K562 (cell line): ENCODE data around the gene ASIC1. TPM values are rescaled to one million over a fixed set of nuclear protein-coding genes. Genes with fewer than 3 reads are reported as not detected.

ENCODE experiments used
- ATAC-seq: fragments of 200-7000 bp; cut with Tn5 transposase; 3 replicates; pipeline ENCODE4 v1.9.1; 2020; ENCODE audit warnings: moderate library complexity
- BruUV-seq: library from RNA; stranded (reverse); fragments of 400-500 nt; replicated peaks from 2 replicates; lab custom pipeline; 2021; lab: Mats Ljungman, UMichigan
- CTCF ChIA-PET: fragments of 300-600 bp; formaldehyde crosslinking; extraction: SDS; loops from one replicate; lab custom pipeline; 2021; ENCODE audit warnings: low intra/inter-chr PET ratio; lab: Yijun Ruan, JAX
- POLR2A ChIA-PET: fragments of 300-600, 350-650 bp; sonication (Branson Sonifier 250); formaldehyde crosslinking; extraction: SDS; loops from one replicate; lab custom pipeline; 2021; ENCODE audit warnings: antibody characterized with exemption, inconsistent platforms; lab: Yijun Ruan, JAX
- DNase-seq, 4 experiments: peaks; one replicate each; pipeline versions ENCODE4 v3.0.0 to v3.0.0-alpha.2; 2011 to 2018; ENCODE audit warnings: low spot score in 3 of 4, mixed read lengths in 3 of 4; ENCODE audit errors: extremely low read depth in 1 of 4
- FAIRE-seq: peaks from 2 replicates; lab custom pipeline; 2011; peaks lifted over from hg19 to GRCh38; lab: Jason Lieb, UNC
- H2AFZ ChIP-seq: 2 replicates; pipeline ENCODE4 v1.6.0; 2011; ENCODE audit warnings: low read depth, low read length, control low read depth, inconsistent platforms
- H3K27ac ChIP-seq: fragments of 200-600 bp; 3 replicates; pipeline ENCODE4 v1.8.0; 2011; ENCODE audit warnings: low read depth, mild to moderate bottlenecking, control low read depth, inconsistent platforms, low read length, moderate library complexity, mixed read lengths; ENCODE audit errors: extremely low read depth
- H3K27me3 ChIP-seq, 2 experiments: fragments of 300-600 bp in 1 of 2; 2 replicates in 1 of 2; 3 replicates in 1 of 2; pipeline versions ENCODE4 v1.6.0 to v1.8.0; 2011; ENCODE audit warnings: inconsistent platforms in 2 of 2, low read length in 2 of 2, mild to moderate bottlenecking in 1 of 2, mixed read lengths in 1 of 2, moderate library complexity in 1 of 2; ENCODE audit not compliant: control insufficient read depth in 2 of 2, insufficient read depth in 2 of 2
- H3K36me3 ChIP-seq: fragments of 300-600 bp; 3 replicates; pipeline ENCODE4 v1.8.0; 2011; ENCODE audit warnings: mild to moderate bottlenecking, low read length, inconsistent platforms; ENCODE audit not compliant: control insufficient read depth, insufficient read depth
- H3K4me1 ChIP-seq, 2 experiments: fragments of 200-600 bp in 1 of 2; replicated peaks in 1 of 2; 2 replicates in 1 of 2; 3 replicates in 1 of 2; pipeline versions ENCODE4 v1.5.1 to v1.8.0; 2011; ENCODE audit warnings: inconsistent platforms in 2 of 2, low read length in 2 of 2, mild to moderate bottlenecking in 1 of 2, mixed read lengths in 1 of 2, moderate library complexity in 1 of 2; ENCODE audit not compliant: control insufficient read depth in 2 of 2, insufficient read depth in 2 of 2
- H3K4me2 ChIP-seq: 2 replicates; pipeline ENCODE4 v1.6.1; 2011; ENCODE audit warnings: low read length, control low read depth, inconsistent platforms, mixed read lengths; ENCODE audit not compliant: insufficient read depth
- H3K4me3 ChIP-seq: fragments of 200-600 bp; sonication (generic), shearing (Covaris generic); 2 replicates; pipeline ENCODE4 v1.5.1; 2016; ENCODE audit warnings: control low read depth, inconsistent platforms
- H3K79me2 ChIP-seq: fragments of 200-600 bp; 3 replicates; pipeline ENCODE4 v1.8.0; 2011; ENCODE audit warnings: low read length, inconsistent platforms; ENCODE audit not compliant: control insufficient read depth, insufficient read depth
- H3K9ac ChIP-seq, 2 experiments: 2 replicates each; pipeline versions ENCODE4 v1.6.0 to v1.6.1; 2011; ENCODE audit warnings: low read depth in 2 of 2, low read length in 2 of 2, control low read depth in 1 of 2, inconsistent platforms in 1 of 2, mild to moderate bottlenecking in 1 of 2, mixed read lengths in 1 of 2; ENCODE audit not compliant: insufficient read depth in 1 of 2
- H3K9me1 ChIP-seq: one replicate; pipeline ENCODE4 v1.6.0; 2011; ENCODE audit warnings: inconsistent platforms, mild to moderate bottlenecking, low read length, moderate library complexity; ENCODE audit not compliant: control insufficient read depth, insufficient read depth
- H3K9me3 ChIP-seq: replicated peaks from 2 replicates; pipeline ENCODE4 v1.5.1; 2011; ENCODE audit warnings: low read depth, low read length, inconsistent platforms; ENCODE audit not compliant: control insufficient read depth, insufficient read depth
- H4K20me1 ChIP-seq: replicated peaks from 2 replicates; pipeline ENCODE4 v1.6.1; 2011; ENCODE audit warnings: low read length, inconsistent platforms, mixed read lengths; ENCODE audit not compliant: control insufficient read depth, insufficient read depth
- CTCF ChIP-seq, 3 experiments: IDR thresholded peaks in 2 of 3; conservative IDR thresholded peaks in 1 of 3; 2 replicates each; pipeline ENCODE4 v1.5.1; 2011 to 2012; ENCODE audit warnings: low read length in 3 of 3, mild to moderate bottlenecking in 3 of 3, control low read depth in 2 of 3, improper control_type of control experiment in 1 of 3, inconsistent platforms in 1 of 3, low read depth in 1 of 3, mixed read lengths in 1 of 3, moderate library complexity in 1 of 3; ENCODE audit not compliant: insufficient read depth in 2 of 3
- ELF2 ChIP-seq: fragments of 250-450 bp; sonication (Bioruptor Pico); IDR thresholded peaks from 2 replicates; pipeline ENCODE4 v1.5.0; 2021; ENCODE audit warnings: mild to moderate bottlenecking
- IRF9 ChIP-seq: fragments of 450-650 bp; IDR thresholded peaks from 2 replicates; pipeline ENCODE4 v1.6.1; 2016; ENCODE audit warnings: missing biosample characterization, missing genetic modification characterization
- MITF ChIP-seq: IDR thresholded peaks from 2 replicates; pipeline ENCODE4 v1.6.1; 2014; ENCODE audit warnings: antibody characterized with exemption
- NFXL1 ChIP-seq: fragments of 450-650 bp; formaldehyde crosslinking; IDR thresholded peaks from 2 replicates; pipeline ENCODE4 v1.4.0; 2021; ENCODE audit warnings: mild to moderate bottlenecking
- RAD21 ChIP-seq, 2 experiments: fragments of 250-450 bp in 1 of 2; fragments of 450-650 bp in 1 of 2; sonication (Bioruptor Pico) in 1 of 2; formaldehyde crosslinking in 1 of 2; IDR thresholded peaks in 1 of 2; conservative IDR thresholded peaks in 1 of 2; 2 replicates each; pipeline versions ENCODE4 v1.4.0 to v1.8.0; 2020 to 2022; ENCODE audit warnings: mild to moderate bottlenecking in 2 of 2, moderate library complexity in 1 of 2
- REST ChIP-seq, 2 experiments: fragments of 450-650 bp; formaldehyde crosslinking in 1 of 2; IDR thresholded peaks; 2 replicates each; pipeline versions ENCODE4 v1.4.0 to v1.6.1; 2014 to 2020; ENCODE audit warnings: mild to moderate bottlenecking in 2 of 2, borderline replicate concordance in 1 of 2, low read depth in 1 of 2
- WGBS: fragments of 100-300 bp; shearing (Covaris generic); methylation state at CpG from one replicate; pipeline ENCODE4 v1.1.6; 2016; ENCODE audit warnings: low coverage, mixed read lengths; ENCODE audit not compliant: insufficient coverage; ENCODE audit errors: missing lambda C conversion rate; 5-methylcytosine and 5-hydroxymethylcytosine counted together
- in situ Hi-C: fragments of 300-500 bp; cut with MboI; formaldehyde crosslinking; loops from 4 replicates; pipeline ENCODE4 v1.15.0; 2018; ENCODE audit warnings: inconsistent platforms, mixed read lengths
- intact Hi-C: fragments of 100-400 bp; cut with micrococcal nuclease; formaldehyde crosslinking; loops from 2 replicates; pipeline ENCODE4 v1.14.2; 2022
- polyA plus RNA-seq, 8 experiments: library from polyadenylated mRNA; depleted of rRNA in 4 of 8; stranded (reverse) in 5 of 8; unstranded in 3 of 8; fragments of >200 nt; fragmentation: Nextera tagmentation in 2 of 8; fragmentation: Illumina TruSeq in 1 of 8; extraction: Ambion mirVana in 2 of 8; extraction: Trizol in 1 of 8; gene quantifications; 2 replicates each; pipeline versions ENCODE4 v1.2.1 to v1.2.3, GENCODE V29; 2011 to 2014; ENCODE audit warnings: inconsistent platforms in 1 of 8, missing spikeins in 1 of 8
- total RNA-seq, 7 experiments: library from RNA; depleted of rRNA in 6 of 7; stranded (reverse); fragments of >200 nt in 6 of 7; fragmentation: Illumina TruSeq in 2 of 7; extraction: Trizol in 2 of 7; gene quantifications; 2 replicates each; pipeline versions ENCODE4 v1.2.1 to v1.2.3, GENCODE V29; 2011 to 2021; ENCODE audit warnings: low replicate concordance in 1 of 7

The ASIC1 gene
- total and polyA plus RNA-seq, 9 of the 15 experiments (the other 6 are each of a cell fraction or from before 2014, with no cell fraction given): 0.01 to 1.7 (median 0.45) TPM

GRCh38 chr12:50132505-50133135 lies 75.2 kb downstream of the ASIC1 start:
- intact Hi-C loops: loop anchor here (2.0 kb wide), 1 partner anchor 42 kb away; no protein-coding TSS in a partner anchor
- peaks cover 73% of the 10 kb centered on the region for H3K36me3 ChIP-seq
- peak in 1 of 4 experiments; percentile 23 for DNase-seq
- peak in 1 of 2 experiments; percentile 50; a peak in 2 of 4 replicates for TF ChIP-seq RAD21 (CRISPR knock-in tag; conservative IDR thresholded peaks at IDR 0.05 in 1 of 2, IDR thresholded peaks at IDR 0.05 in 1 of 2)
- no peak for TF ChIP-seq MITF
- TF ChIP-seq IRF9: no peak
- no peak for TF ChIP-seq ELF2
- TF ChIP-seq CTCF (IDR thresholded peaks at IDR 0.05 in 2 of 3, conservative IDR thresholded peaks at IDR 0.05 in 1 of 3; ENCODE audit: insufficient read depth in 2 of 3, low read depth in 1 of 3, low read length in 3 of 3): peak; percentile 27 to 45 (median 33); a peak in 3 of 6 replicates
- no peak for TF ChIP-seq NFXL1 (CRISPR knock-in tag)
- peak; percentile 23; the same call in 1 of the 2 replicates for TF ChIP-seq REST (IDR thresholded peaks at IDR 0.05; ENCODE audit: borderline replicate concordance)
- TF ChIP-seq REST (CRISPR knock-in tag; IDR thresholded peaks at IDR 0.05; ENCODE audit: low read depth): no peak

More at GRCh38 chr12:50132505-50133135, 75.2 kb downstream of the ASIC1 start:
- 79% methylated on average over 2 of the region's 2 CpGs for WGBS
- Histone ChIP-seq H2AFZ (no peak overlapping the region), H3K9me3 (no peaks in the 10 kb centered on the region), H3K4me3 (no peak overlapping the region), H3K9me1 (no peaks in the 10 kb centered on the region), H4K20me1 (no peaks in the 10 kb centered on the region), H3K4me1 (no peaks in the 10 kb centered on the region), H3K4me2 (no peak overlapping the region), H3K27ac (no peak overlapping the region), H3K9ac (no peak overlapping the region), H3K27me3 (no peaks in the 10 kb centered on the region), H3K79me2 (no peaks in the 10 kb centered on the region)
- in situ Hi-C loops: no loop called here
- BruUV-seq: no TSS peak
- CTCF ChIA-PET: interaction anchor here (0.5 to 1.8 kb wide), 7 partner anchors 20 to 1210 kb away, joined by 3 to 7 read pairs (median 3); no protein-coding TSS in a partner anchor
- ATAC-seq (peak; percentile 60; the same call in 1 of the 3 replicates), FAIRE-seq (peak; percentile 60)
- POLR2A ChIA-PET: interaction anchor here (0.6 to 1.6 kb wide), 4 partner anchors 15 to 1499 kb away, joined by 3 to 5 read pairs (median 3); partner anchors contain the start of gene CERS5
